NCI-H69 (cell line): Measurements from ENCODE around the gene QRFPR.
A peak's percentile ranks its signal among the peaks of the same experiment; 100 is the strongest.
"Not testable (repeated sequence)": the region's sequence is repeated elsewhere in the genome, so short reads cannot be mapped to it uniquely, and the experiment has no call there.

Experiments
- DNase-seq: peaks from one replicate; lab custom pipeline; 2025; lab: John Stamatoyannopoulos, UW

The QRFPR gene

DNA sequence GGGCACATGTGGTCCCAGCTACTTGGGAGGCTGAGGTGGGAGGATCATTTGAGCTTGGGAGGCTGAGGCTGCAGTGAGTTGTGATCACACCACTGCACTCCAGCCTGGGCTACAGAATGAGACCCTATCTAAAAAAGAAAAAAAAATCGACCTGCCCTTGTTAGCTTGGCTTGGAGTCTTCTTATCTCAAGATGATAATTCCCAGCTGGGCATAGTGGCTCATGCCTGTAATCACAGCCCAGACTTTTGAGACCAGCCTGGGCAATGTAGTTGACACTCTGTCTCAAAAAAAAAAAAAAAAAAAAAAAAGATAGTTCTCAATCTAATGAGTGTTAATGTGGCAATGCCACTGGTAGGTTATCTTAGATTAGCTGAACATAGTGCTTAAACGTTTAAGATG lies 41.0 kb downstream of the QRFPR start:
- no peak for DNase-seq

DNA sequence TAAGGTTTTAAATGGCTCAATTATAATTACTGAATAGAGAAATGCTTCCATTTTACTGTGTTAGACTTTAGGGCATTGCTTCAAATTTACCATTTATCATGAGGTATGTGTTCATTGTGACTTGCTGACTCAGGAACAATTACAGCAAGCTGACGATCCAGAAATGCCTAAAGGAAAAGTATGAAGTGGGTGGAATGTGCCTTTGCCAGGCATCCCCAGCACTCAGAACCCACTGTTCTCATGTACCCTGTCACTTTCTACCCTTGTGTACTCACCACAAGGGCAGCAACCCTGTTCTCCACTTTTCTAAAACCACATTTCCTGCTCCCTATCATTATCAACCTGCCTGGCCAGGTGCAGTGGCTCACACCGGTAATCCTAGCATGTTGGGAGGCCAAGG lies 41.5 kb downstream of the QRFPR start:
- no peak for DNase-seq

DNA sequence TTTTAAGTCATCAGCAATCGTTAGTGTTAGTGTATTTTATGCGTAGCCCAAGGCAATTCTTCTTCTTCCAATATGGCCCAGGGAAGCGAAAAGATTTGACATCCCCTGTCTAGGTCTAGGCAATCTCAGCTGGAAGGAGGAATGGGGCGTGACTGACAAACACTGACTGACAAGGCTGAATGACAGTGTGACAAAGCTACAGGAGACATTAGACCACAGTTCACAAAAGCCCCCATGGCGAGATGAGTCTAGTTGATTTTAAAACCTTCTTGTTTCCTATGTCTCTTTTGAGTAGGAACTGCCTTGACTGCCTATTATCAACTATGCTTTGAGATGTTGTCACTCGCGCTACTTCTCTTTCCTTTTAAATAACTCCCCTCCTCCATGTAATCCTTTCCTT lies 42.3 kb downstream of the QRFPR start:
- DNase-seq = no peak

DNA sequence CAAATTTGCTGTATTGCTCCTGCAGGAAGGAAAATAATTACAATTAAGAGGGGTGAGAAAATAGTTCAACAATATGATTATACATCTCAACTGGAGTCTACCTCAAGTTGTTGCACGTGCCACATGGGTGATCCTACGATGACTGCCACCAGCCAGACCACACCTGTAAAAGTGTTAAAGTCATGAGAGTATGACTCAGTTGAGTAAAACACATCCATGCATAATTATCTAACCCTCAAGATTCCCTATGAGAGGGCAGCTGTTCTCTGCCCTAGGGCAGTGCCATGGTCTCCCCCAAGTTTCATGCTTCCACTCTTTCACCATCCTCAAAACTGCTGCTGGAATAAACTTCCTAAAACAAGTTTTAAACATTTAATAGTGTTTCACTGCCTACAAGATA lies 44.1 kb downstream of the QRFPR start:
- no peak for DNase-seq

DNA sequence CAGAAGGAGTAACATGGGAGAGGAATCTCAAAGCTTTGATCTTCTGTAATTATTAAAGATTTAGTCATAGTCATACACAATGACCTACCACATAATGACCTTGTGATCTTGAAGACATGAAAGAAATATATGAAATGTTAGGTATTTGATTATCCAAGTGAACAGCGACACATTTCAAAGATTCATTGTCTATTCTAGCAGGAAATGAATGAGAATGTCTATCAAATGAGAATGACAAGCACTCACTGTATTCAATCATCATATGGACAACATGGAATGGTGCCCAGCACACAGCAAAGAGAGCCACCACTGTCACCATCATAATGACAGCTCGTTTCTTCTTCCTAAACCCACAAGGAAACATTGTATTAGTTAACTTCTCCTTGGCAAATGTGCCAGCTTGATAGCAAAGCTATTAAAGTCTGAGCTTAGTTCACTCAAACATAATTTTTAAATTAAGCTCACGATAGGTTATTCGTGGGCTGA lies 50.6 kb downstream of the QRFPR start:
- DNase-seq = no peak

DNA sequence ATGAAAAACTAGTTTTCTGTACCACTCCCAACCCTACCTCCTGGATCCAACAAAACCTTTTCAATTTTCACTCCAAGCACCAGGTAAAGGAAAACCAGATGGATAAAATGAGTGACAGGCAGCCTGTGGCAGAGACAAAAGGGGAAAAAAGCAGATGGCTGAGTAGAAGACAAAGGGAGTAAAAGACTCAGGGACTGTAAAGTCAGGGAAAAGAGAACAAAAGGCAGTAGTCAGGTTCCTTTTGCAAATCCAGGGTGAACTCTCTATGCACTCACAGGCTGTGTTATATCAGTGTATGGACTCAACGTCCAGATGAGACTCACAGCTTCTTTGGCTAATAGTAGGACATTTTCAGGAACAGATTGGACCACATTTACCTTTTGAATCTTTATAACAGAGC lies 54.2 kb downstream of the QRFPR start:
- peak; percentile 78 for DNase-seq

DNA sequence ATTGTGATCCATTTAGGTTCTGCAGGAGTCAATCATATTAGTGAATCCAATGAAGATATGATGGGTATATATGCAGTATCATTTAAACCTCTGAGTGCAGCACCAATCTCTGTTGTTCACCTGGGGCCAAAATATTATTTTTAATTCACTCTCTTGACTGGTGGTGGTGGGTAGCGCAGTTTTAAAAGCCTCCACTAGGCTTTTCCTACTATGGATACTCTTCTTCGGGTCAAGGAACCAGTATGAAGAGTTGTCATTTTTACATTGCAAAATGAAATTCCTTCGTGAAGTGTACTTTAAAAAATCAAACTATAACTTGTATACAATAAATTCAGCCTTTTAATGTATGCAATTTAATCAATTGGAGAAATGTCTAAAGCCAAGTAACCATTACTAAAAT lies 56.5 kb downstream of the QRFPR start:
- DNase-seq = no peak

DNA sequence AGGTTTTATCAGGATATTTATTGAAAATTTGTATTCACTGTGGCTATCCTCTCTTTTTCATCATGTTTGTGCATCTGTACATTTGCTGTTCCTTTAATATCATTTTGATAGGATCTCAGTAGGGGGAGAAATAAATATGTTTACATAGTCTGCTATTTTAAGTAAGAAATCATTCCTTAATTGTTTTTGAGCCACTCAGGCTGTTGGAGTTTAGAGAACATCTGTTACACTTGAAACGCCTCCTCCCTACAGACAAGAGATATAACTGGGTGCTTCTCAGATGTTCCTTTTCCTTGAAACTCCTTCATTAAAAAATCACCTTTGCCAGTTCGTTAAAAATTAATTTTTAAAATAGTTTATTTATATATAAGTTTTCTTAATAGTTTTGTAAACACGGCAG lies 59.4 kb downstream of the QRFPR start:
- DNase-seq = peak; percentile 85

DNA sequence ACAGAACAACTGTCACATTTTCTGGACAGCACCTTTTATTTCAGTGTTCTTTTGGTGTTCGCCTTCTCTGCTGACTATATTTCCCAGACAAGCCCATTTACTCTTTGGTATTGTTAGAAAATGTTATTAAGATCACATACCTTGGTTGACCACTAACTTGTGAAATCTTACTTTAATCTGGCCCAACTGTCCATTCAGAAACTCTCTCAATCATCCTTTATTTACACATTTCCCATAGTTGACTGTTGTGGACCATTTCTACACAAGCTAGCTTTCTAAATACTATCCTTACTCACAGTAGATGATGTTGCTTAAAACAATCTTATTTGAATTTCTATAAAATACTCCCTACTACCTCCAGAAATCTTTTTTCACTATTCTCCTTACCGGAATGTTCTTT lies 64.7 kb downstream of the QRFPR start:
- no peak for DNase-seq

DNA sequence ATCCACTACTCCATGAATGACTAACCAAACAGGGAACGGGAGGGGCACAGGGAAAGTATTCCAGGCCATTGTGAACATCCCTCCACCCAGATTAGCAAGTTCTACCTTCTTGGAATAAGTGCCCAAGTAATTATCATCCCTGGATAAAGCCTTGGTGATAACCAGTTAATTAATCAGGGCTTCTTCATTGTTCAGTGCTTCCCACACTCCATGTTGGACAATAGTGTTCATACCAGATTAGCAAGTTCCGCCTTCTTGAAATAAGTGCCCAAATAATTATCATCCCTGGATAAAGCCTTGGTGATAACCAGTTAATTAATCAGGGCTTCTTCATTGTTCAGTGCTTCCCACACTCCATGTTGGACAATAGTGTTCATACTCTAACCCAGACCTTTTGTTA lies 67.4 kb downstream of the QRFPR start:
- DNase-seq = not testable (repeated sequence)

DNA sequence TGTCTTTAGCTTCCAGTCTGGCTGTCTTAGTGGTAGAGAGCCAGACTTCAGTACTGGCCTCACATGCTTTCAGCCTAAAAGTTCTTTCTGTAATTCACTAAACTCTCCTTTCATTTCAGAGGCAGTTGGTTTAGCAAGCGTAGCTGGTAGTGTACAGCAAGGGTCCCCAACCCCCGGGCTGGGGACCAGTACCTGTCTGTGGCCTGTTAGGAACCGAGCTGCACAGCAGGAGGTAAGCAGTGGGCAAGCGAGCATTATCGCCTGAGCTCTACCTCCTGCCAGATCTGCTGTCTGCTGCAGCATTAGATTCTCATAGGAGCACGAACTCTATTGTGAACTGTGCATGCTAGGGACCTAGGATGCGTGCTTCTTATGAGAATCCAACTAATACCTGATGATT lies 72.0 kb downstream of the QRFPR start:
- DNase-seq = no peak

DNA sequence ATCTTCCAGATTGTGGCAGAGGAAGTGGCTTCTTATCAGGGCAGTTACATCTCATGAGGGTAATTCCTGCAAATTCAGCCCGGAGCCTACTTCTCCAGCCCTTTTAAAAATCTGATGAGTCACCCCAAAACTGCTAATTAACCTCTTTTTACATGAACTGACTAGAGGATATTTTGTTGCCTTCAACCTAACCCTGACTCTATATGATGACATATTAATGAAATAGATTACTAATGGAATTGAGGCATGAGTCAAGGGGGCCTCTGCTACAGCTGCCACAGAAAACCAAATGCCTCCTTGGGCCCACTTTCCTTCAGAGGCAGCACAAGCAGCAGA lies 72.5 kb downstream of the QRFPR start:
- DNase-seq = no peak

DNA sequence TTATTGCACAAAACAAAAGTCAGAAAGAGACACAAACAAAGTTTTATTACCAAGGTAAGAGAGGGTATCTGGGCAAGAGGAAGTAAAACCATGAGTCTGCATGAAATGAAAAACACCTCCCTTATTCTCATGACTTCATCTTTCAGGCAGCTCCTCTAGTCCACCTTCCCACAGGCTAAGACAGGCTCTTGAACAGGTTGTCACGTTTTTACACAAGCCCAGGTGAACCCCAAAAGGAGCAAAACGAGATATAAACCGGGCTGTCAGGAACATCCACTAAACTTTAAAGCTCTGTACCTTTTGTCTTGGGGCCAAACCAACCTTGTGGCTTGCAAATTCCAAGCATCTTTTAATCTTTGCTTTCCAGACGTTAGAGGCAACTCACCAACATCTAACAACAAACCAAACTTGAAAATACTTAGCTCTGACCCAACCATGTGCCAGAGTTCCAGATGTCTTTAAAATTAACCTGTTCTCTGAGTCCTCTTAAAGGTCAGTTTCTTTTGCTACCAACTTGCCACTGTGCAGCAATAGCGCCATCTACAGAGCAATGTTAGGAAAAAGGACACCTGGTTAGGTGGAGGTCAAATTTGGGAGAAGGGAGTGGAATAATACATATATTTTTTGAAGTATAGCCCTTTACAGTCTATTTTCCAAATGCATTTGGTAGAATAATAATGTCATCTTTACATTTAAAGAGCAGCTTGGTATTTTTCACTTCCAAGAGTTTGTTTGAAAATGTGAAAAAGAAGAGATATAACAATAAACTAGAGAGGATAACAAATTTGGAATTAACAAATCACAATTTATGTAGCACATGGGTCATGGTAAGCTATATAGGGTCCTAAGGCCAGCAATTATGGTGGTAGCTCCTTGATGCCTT lies 73.1 kb downstream of the QRFPR start:
- DNase-seq = peak; percentile 67

DNA sequence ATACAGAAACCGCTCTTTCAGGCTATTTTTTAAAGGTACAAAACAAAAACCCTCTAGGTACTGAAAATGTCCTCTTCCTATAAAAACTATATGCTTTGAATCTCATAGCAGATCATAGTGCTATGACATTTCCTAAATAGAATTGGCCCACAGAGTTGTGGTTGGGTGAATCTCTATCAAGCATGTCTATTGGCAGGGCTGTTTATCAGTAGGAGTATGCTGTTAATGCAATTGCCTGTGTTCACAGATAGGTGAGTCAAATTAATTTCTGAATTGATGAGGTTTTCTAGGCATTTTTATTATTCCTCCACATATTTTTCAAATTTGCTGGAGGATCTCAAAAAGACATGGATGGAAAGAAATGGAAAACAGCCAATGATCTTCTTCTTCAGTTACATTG lies 73.9 kb downstream of the QRFPR start:
- no peak for DNase-seq

DNA sequence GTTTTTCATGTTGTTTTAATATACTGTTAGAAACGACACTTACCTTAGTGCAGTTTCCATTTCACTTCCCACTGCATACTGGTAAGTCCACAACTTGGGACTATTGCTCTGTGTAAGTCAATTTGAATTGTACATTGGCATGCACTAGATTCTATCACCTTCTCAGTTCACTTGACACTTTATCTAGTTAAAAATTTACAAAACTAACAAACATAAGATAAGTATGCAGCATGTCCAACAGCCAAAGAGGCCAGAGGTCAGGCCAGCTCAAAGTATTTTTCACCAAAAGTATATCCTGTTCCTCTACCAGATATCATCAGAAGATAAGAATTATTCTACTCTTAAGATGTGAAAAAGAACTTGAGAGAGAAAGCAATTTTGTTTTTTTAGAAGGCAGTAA lies 75.9 kb downstream of the QRFPR start:
- DNase-seq = no peak

DNA sequence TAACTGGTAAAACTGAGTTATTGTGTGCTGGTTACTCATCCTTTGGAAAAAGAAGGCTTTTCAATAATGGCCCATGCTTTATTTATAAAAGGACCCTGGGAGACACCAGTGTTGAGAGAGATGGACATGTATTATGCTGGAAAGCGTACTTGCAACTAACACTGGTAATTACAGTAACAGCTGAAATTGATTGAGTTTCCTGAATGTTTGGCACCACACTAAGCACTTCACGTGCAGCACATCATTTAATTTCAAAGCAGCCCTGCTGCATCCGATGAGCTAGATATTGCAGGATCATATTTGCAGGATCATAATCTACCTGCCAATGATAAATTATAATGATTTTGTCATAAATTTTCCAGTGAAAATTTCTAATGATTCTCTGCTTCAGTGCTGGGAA lies 81.5 kb downstream of the QRFPR start:
- peak; percentile 61 for DNase-seq

DNA sequence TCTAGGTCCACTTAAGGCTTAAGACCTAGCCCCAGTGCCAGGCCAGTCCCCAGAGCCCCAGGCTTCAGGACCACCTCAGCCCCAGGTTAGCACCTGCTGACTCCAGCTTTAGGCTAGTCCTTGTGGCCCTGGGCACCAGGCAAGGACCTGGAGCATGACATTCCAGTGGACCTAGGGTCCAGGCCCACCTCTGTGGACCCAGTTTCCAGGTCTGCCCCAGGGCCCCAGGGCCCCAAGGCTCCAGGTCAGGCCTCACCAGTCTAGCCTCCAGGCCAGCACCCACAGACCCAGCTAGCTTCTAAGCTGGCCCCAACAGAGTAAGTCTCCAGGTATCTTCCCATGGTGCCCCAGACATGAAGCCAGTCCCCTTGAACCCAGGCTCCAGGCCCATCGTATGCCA lies 97.5 kb downstream of the QRFPR start:
- no peak for DNase-seq

DNA sequence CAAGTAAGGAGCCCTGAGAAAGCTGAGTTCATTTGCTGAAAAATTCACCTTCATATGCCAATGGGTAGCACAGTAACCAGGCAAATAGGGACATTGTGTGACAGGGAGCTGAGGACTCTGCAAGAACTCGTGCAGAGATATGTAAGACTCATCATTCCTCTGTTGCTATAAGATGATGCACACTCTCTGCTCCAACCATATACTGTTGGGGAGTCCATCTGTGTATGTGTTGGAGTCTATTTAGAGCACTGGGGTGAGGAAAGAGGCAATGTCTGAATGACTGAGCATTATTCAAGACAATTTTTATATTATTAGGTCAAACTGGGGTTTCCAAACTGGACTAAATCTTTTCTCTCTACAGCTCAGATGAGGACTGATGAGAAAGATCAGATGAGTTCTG lies 100.4 kb downstream of the QRFPR start:
- DNase-seq = no peak

DNA sequence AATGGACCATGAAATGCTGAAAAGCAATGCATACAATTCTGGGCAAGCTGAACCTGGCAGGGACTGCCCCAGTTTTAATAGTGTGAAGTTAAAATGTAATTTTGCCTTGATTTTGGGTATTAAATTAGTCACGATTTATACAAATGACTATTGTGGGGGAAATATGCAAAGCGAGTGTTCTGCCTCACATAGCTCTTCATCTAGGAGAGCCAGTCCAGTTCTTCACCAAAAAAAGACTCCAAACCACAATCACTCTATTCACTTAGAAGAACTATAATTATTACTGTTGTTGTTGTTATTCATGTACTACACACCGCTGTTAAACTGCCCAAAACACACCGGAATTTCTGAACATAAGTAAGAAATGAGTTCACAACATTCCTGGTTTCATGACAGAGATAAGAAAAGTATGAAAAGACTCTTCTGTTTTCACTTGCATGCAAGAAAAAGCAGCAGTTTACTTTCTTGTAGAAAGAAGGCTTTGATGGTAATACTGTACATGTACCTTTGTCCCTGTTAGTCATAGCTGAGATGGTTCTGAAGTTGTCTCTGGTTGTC lies 101.9 kb downstream of the QRFPR start:
- no peak for DNase-seq
